ENCODE data around the gene GDAP2. TPM values are rescaled to one million over a fixed set of nuclear protein-coding genes. Genes with fewer than 3 reads are reported as not detected.

The GDAP2 gene
- total RNA-seq, 1 experiment from 2014 or later: 14.5 TPM

- in situ Hi-C loops (cut with HindIII; ENCODE audit: low pct_unique_long_range_greater_than_20kb, low sequenced_read_pairs): no loop called here
- no peak overlapping the region for H3K27ac ChIP-seq (ENCODE audit: low read length)
- peaks cover 41% of the 10 kb centered on the region for H3K36me3 ChIP-seq (ENCODE audit: control insufficient read depth, insufficient read depth, low read length)
- ATAC-seq (no peak), DNase-seq (ENCODE audit: low read depth, low spot score) (no peak)
- intact Hi-C loops (cut with micrococcal nuclease; ENCODE audit: unreplicated experiment): no loop called here
- no peaks in the 10 kb centered on the region for H3K9me3 ChIP-seq (ENCODE audit: control insufficient read depth, insufficient read depth, low read depth, low read length)
- CTCF ChIA-PET: no interaction called here
- BruUV-seq (replicated peaks): no TSS peak
- POLR2A ChIA-PET: no interaction called here
- no peaks in the 10 kb centered on the region for H3K4me1 ChIP-seq (ENCODE audit: control insufficient read depth, insufficient read depth, low read length)
- TF ChIP-seq POLR2AphosphoS5 (IDR thresholded peaks at IDR 0.05; ENCODE audit: low read depth, low read length) (no peak), TCF7L2 (IDR thresholded peaks at IDR 0.05; ENCODE audit: low read depth, low read length) (no peak), REST (IDR thresholded peaks at IDR 0.05; ENCODE audit: insufficient read depth in 1 of 2, low read depth in 2 of 2, low read length in 1 of 2) (no peak), SIN3A (IDR thresholded peaks at IDR 0.05; ENCODE audit: borderline replicate concordance, insufficient read depth, low read depth, low read length) (no peak), CTCF (IDR thresholded peaks at IDR 0.05) (no peak)
- no peaks in the 10 kb centered on the region for H3K27me3 ChIP-seq (ENCODE audit: control insufficient read depth, insufficient read depth, low read length)
- no peak overlapping the region for H3K4me3 ChIP-seq (ENCODE audit: low read depth in 2 of 2, low read length in 2 of 2)
These were observed 23.0 kb upstream of the GDAP2 start for GRCh38 chr1:117952386-117952785.

- DNase-seq (ENCODE audit: low read depth, low spot score) (no peak), ATAC-seq (no peak)
- TF ChIP-seq TCF7L2 (IDR thresholded peaks at IDR 0.05; ENCODE audit: low read depth, low read length) (no peak), SIN3A (IDR thresholded peaks at IDR 0.05; ENCODE audit: borderline replicate concordance, insufficient read depth, low read depth, low read length) (no peak), POLR2AphosphoS5 (IDR thresholded peaks at IDR 0.05; ENCODE audit: low read depth, low read length) (no peak), CTCF (IDR thresholded peaks at IDR 0.05) (no peak), REST (IDR thresholded peaks at IDR 0.05; ENCODE audit: insufficient read depth in 1 of 2, low read depth in 2 of 2, low read length in 1 of 2) (no peak)
- intact Hi-C loops (cut with micrococcal nuclease; ENCODE audit: unreplicated experiment) (no loop called here), in situ Hi-C loops (cut with HindIII; ENCODE audit: low pct_unique_long_range_greater_than_20kb, low sequenced_read_pairs) (no loop called here)
- H3K4me1 ChIP-seq (ENCODE audit: control insufficient read depth, insufficient read depth, low read length): no peaks in the 10 kb centered on the region
- no peak overlapping the region for H3K4me3 ChIP-seq (ENCODE audit: low read depth in 2 of 2, low read length in 2 of 2)
- ChIA-PET POLR2A (no interaction called here), CTCF (no interaction called here)
- H3K27ac ChIP-seq (ENCODE audit: low read length): no peak overlapping the region
- H3K36me3 ChIP-seq (ENCODE audit: control insufficient read depth, insufficient read depth, low read length): peaks cover 64% of the 10 kb centered on the region
- no peaks in the 10 kb centered on the region for H3K27me3 ChIP-seq (ENCODE audit: control insufficient read depth, insufficient read depth, low read length)
- BruUV-seq (replicated peaks): no TSS peak
- H3K9me3 ChIP-seq (ENCODE audit: control insufficient read depth, insufficient read depth, low read depth, low read length): no peaks in the 10 kb centered on the region
These were observed 12.9 kb upstream of the GDAP2 start for GRCh38 chr1:117942293-117942692.
